Ovary (tissue), 3 donors: ENCODE measurements around the gene LRCH1.

Source experiments
- POLR2A ChIP-seq: fragments of 450-650 bp; IDR thresholded peaks from one replicate; pipeline ENCODE4 v1.6.1; 2017; ENCODE audit warnings: antibody characterized with exemption, mild to moderate bottlenecking, moderate library complexity
- TF ChIP-seq, protein P1 (sequence below), 3 donors: fragments of 450-650 bp in 2 of 3; fragments of 200-600 bp in 1 of 3; IDR thresholded peaks; one replicate each; pipeline versions ENCODE4 v1.5.1 to v1.8.0; 2016 to 2022; ENCODE audit warnings: antibody characterized with exemption in 3 of 3, mild to moderate bottlenecking in 1 of 3
- donor health status: DM: no; HTN: no; CAD: no.

GRCh38 chr13:46782691-46783090, 229.7 kb downstream of the LRCH1 start:
- no peak for TF ChIP-seq POLR2A
- TF ChIP-seq, protein P1, sequence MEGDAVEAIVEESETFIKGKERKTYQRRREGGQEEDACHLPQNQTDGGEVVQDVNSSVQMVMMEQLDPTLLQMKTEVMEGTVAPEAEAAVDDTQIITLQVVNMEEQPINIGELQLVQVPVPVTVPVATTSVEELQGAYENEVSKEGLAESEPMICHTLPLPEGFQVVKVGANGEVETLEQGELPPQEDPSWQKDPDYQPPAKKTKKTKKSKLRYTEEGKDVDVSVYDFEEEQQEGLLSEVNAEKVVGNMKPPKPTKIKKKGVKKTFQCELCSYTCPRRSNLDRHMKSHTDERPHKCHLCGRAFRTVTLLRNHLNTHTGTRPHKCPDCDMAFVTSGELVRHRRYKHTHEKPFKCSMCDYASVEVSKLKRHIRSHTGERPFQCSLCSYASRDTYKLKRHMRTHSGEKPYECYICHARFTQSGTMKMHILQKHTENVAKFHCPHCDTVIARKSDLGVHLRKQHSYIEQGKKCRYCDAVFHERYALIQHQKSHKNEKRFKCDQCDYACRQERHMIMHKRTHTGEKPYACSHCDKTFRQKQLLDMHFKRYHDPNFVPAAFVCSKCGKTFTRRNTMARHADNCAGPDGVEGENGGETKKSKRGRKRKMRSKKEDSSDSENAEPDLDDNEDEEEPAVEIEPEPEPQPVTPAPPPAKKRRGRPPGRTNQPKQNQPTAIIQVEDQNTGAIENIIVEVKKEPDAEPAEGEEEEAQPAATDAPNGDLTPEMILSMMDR (IDR thresholded peaks at IDR 0.05) = no peak
